GM21825 (cell line): ENCODE results near the gene GJC1.

Experiments
- ATAC-seq: cut with Tn5 transposase; IDR thresholded peaks from one replicate; pipeline ENCODE4 v1.9.1; 2021; ENCODE audit warnings: mild to moderate bottlenecking, moderate library complexity; ENCODE audit not compliant: unreplicated experiment

GJC1 gene

DNA sequence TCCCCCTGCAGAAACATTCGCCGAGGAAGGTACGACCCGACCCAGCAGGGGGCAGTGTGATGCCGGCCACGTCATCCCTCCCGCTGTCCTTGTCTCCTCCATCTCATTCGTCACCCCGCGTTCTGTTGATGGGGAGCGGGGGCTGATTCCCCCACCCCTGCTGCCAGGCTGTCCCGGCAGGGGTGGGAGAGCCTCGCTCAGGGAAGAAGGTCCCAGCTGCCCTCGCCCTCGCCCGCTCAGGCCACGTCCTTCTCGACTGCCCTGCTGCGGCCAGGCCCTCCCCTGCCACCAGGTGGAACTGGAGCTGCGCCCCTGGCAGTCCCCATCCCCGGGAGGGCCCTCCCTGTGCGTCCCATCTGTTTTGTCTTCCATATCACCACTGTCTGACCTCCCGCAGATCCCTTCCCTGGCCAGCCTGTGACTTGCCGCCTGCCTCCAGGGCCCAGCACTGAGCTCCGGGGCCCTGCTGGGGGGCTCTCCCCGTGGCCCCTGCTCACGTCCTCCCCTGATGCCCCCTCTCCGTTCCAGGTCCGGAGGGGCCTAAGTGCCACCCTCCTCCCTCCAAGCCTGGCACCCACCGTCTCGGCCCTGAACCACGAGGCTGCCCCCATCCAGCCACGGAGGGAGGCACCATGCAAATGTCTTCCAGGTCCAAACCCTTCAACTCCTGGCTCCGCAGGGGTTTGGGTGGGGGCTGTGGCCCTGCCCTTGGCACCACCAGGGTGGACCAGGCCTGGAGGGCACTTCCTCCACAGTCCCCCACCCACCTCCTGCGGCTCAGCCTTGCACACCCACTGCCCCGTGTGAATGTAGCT is 50.7 kb downstream of the GJC1 start:
- ATAC-seq: no peak

GRCh38 chr17:44778656-44779210 is 51.4 kb downstream of the GJC1 start:
- ATAC-seq: no peak

DNA sequence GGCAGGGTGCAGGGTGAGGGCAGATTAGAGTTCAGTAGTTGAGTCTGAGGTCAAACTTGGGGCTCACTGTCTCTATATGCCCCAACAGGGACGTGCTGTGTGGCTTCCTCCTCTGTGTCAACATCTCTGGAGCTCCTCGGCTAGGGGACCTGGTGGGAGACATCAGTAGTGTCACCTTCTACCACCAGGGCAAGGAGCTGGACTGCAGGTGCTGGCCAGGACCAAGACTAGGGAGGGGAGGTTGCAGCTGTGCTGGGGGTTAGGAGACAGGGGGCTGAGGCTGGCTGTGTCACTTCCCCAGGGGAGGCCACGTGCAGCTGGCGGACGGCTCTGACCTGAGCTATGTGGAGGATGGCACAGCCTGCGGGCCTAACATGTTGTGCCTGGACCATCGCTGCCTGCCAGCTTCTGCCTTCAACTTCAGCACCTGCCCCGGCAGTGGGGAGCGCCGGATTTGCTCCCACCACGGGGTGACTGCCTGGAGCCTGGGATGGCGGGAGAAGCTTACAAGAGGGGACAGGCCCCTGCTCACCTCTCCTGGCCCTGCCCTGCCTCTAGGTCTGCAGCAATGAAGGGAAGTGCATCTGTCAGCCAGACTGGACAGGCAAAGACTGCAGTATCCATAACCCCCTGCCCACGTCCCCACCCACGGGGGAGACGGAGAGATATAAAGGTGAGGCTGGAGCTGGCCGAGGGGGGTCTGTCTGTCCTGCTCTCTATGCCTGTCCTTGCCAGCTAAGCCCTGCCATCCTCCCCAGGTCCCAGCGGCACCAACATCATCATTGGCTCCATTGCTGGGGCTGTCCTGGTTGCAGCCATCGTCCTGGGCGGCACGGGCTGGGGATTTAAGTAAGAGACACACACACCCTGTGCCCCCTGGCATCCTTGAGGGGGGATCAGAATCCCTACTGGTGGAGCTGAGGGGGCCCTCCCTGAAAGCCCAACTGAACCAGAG is 52.4 kb downstream of the GJC1 start:
- ATAC-seq: no peak

DNA sequence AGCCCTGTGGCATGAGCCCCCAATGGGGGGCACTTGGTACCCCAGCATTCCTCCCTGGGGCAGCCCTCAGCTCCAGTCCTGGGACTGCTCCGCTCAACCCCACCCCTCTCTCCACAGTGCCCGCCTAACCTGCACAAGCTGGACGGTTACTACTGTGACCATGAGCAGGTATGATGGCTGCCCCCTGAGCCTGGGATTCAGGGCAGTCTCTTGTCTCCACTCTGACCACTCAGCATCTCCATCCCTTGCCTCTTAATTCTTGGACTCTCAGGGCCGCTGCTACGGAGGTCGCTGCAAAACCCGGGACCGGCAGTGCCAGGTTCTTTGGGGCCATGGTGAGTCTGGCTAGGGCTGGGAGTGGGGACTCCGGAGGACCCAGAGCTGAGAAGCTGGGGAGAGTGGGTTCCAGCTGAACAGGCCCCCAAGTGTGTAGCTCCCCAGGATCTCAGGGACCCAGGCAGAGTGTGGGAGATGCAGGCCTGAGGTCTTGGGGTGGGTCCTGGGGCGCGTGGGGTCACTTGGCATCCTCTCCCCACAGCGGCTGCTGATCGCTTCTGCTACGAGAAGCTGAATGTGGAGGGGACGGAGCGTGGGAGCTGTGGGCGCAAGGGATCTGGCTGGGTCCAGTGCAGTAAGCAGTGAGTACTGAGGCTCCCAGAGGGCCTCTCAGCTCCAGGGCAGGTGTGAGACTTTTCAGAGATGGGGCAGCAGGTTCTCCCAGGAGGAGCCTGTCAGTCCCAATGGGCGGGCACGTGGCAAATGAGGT is 53.3 kb downstream of the GJC1 start:
- no peak for ATAC-seq

DNA sequence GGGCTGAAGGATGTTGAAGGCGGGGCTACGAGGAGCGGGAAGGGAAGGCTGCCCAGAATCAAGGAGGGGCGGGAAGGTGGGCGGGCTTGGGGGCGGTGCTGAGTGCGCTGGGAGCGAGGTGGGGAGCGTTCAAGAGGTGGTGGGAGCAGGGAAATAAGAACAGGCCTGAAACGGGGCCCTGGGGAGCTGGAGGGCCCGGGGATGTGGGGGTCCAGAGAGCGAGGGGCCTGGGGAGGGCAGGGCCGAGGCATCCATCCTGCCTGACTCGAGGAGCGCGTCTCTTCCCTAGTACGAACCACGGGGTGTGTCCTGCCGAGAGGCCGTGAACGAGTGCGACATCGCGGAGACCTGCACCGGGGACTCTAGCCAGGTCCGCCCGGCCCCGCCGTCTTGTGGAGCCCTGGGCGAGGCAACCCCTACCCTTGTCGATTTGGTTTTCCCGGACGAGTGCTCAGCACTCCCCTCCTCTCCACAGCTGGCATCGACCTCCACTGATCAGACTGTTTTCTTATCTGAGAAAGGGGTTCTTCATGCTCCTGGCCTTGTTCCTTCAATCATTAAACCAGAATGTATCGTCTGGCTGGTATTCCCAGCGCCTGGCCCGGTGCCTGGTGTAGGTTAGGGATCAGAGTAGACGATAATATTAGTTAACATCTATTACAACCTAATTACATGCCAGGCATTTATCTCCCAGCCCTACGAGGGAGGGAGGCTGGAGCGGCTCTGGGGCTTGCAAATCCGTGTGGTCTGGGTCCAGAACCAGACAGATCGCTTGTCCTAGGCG is 54.1 kb downstream of the GJC1 start:
- ATAC-seq: peak; percentile 6

GRCh38 chr17:44775136-44775837 is 54.8 kb downstream of the GJC1 start:
- peak; percentile 88 for ATAC-seq

DNA sequence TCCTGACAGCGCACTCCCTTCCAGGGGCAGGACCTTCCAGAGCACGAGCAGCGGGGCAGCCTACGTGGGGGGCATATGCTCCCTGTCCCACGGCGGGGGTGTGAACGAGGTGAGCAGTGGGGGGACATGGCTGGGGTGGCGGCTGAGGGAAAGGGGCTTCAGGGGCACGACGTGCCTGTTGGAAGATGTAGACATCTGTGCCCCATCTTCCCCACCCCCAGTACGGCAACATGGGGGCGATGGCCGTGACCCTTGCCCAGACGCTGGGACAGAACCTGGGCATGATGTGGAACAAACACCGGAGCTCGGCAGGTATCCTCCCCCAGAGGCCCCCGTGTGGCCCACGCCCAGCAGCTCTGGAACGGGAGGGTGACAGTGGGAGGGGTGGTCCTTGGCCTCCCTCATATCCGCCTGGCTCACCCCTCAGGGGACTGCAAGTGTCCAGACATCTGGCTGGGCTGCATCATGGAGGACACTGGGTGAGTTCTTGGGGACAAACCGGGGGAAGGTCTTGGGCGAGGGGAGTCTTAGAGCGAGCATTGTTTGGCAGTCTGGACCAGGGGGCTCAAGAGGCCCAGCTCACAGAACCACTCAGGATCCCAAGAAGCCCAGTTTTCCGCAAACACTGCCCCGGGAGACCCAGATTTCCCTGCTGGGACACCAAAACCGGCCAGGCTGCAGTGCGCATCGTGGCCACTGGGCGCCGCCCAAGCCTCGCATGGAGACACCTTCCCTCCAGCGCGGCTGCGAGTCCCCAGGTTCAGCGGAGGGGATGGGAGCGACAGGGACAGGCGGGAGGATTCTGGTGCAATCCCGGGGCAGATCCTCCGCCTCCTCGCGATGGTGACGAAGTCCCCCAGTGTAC is 55.6 kb downstream of the GJC1 start:
- peak; percentile 33 for ATAC-seq

GRCh38 chr17:44773140-44773539 is 56.9 kb downstream of the GJC1 start:
- no peak for ATAC-seq

GRCh38 chr17:44772308-44773045 is 57.6 kb downstream of the GJC1 start:
- no peak for ATAC-seq

DNA sequence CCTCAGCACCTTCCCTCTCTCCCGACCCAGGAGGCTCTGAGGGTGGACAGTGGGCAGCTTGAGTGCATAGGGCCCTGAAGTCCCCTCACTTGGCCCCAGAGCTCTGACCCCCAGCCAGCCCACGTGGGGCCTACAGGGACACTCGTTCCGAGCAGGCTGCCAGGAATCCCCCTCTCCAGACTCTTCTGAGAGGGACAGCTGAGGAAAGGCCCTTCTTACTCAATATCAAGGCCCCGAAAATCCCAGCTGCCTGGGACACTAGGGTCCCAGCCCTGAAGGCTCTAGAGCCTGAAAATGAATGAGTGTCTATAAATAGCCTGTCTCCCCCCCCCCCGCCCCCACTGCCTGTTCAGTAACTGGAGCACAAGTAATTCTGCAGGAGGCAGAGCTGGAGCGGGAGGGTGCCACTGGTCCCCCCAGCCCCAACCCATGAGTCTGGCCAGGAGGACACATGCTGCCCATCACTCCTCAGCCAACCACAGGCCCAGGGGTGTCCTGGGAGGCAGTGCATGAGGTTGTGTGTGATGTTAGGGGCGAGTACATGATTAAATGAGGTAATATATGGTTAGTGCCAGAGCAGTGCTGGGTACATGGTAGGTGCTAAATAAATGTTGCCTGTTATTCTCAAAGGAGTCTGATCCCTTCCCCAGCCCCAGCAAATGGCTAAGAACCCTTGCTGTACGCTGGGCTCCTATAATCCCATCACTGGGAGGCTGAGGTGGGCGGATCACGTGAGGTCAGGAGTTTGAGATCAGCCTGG is 59.7 kb downstream of the GJC1 start:
- ATAC-seq: no peak

GRCh38 chr17:44769647-44770084 is 60.4 kb downstream of the GJC1 start:
- ATAC-seq: no peak

DNA sequence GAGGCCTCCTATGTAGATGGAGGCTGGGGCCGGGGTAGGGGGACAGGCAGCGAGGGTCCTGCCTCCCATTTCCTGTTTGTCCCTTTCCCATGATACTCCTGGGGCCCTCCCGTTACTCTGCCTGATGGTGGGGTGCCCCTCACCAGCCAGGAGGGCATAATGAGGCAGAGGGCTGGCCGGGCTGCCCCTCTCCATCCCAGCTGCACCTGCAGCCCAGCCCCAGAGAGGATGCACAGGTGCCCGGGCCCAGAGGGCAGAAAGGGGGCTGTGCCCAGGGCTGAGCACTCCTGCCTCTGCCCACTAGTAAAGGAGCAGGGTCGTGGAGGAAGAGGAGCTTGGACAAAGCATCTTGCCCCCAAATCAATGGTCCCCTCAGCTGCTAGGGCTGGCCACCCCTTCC is 60.9 kb downstream of the GJC1 start:
- no peak for ATAC-seq

DNA sequence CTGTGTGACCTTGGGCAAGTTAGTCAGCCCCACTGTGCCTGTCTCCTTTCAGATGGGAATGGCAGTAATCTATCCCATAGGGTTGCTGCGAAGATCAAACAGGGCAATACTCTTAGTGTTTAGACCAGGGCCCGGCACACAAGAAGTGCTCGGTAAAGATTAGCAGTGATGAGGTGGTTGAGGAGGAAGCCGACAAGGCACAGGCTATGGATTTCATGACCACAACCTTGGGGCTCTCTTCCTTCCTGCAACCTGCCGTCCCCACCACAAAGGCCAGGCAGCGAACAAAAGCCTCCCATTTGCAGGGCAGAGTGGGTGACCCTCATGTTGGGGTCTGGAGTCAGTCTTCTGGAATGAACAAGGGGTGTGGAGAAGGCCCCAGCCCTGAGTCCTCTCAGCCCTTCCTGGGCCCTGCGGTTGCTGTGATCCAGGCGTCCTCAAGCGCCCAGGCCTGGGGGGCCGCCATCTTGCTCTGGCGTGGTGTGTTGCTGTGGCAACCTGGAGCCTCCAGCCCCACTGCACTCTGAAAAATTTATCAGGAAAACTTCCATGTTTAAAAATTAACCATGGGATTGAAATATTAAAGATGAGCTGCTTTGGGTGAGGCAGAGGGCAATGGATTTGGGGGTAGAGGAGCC is 61.5 kb downstream of the GJC1 start:
- no peak for ATAC-seq

GRCh38 chr17:44767493-44767892 is 62.6 kb downstream of the GJC1 start:
- ATAC-seq: no peak

- no peak for ATAC-seq
Measured at GRCh38 chr17:44766409-44767038, 63.6 kb downstream of the GJC1 start.

- no peak for ATAC-seq
Measured at GRCh38 chr17:44765965-44766364, 64.1 kb downstream of the GJC1 start.
